Tibial nerve (tissue), 3 donors: Measurements from ENCODE around the gene PTPRG.

Experiments
- POLR2A ChIP-seq, 2 donors: fragments of 450-650 bp; IDR thresholded peaks; one replicate each; pipeline ENCODE4 v1.6.1; 2017; ENCODE audit warnings: antibody characterized with exemption in 2 of 2, mild to moderate bottlenecking in 2 of 2, moderate library complexity in 2 of 2
- TF ChIP-seq, protein P1 (sequence below), 5 experiments: fragments of 200-600 bp in 3 of 5; fragments of 450-650 bp in 2 of 5; sonication (generic) in 3 of 5; IDR thresholded peaks; one replicate each; pipeline ENCODE4 v1.5.1; 2016 to 2019; ENCODE audit warnings: antibody characterized with exemption in 5 of 5, mild to moderate bottlenecking in 3 of 5, moderate library complexity in 2 of 5

DNA sequence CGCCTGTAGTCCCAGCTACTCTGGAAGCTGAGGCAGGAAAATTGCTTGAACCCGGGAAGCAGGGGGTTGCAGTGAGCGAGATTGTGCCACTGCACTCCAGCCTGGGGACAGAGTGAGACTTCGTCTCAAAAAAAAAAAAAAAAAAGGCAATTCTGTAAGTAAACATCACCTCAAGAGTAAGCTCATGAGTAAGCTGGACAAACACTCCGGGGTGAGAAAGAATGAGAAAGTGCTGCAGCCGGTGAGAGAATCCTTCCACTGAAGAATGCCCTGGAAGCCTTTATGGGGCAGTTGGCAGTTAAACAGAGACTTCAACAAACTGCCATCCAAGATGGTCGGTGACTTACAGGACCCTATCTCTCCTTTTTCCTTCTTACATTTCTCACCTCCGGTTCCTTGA is 764.5 kb downstream of the PTPRG start:
- TF ChIP-seq POLR2A (IDR thresholded peaks at IDR 0.05): no peak
- TF ChIP-seq, protein P1, sequence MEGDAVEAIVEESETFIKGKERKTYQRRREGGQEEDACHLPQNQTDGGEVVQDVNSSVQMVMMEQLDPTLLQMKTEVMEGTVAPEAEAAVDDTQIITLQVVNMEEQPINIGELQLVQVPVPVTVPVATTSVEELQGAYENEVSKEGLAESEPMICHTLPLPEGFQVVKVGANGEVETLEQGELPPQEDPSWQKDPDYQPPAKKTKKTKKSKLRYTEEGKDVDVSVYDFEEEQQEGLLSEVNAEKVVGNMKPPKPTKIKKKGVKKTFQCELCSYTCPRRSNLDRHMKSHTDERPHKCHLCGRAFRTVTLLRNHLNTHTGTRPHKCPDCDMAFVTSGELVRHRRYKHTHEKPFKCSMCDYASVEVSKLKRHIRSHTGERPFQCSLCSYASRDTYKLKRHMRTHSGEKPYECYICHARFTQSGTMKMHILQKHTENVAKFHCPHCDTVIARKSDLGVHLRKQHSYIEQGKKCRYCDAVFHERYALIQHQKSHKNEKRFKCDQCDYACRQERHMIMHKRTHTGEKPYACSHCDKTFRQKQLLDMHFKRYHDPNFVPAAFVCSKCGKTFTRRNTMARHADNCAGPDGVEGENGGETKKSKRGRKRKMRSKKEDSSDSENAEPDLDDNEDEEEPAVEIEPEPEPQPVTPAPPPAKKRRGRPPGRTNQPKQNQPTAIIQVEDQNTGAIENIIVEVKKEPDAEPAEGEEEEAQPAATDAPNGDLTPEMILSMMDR (IDR thresholded peaks at IDR 0.05): no peak
